Esophagus muscularis mucosa (tissue), 4 donors: ENCODE measurements around the gene STXBP6. TPM values are rescaled to one million over a fixed set of nuclear protein-coding genes. Genes with fewer than 3 reads are reported as not detected.

ENCODE experiments used
- DNase-seq: peaks from one replicate; pipeline ENCODE4 v3.0.0-alpha.2; 2017; ENCODE audit errors: extremely low spot score
- H3K27ac ChIP-seq, 4 donors: fragments of 200-600 bp; sonication (generic); replicated peaks in 1 of 4; 1 replicate in 3 of 4; 2 replicates in 1 of 4; pipeline ENCODE4 v1.5.1; 2016 to 2019; ENCODE audit warnings: mild to moderate bottlenecking in 1 of 4
- H3K27me3 ChIP-seq, 4 donors: fragments of 200-600 bp; sonication (generic); one replicate each; pipeline versions ENCODE4 v1.5.1 to v1.6.0; 2016 to 2019
- H3K36me3 ChIP-seq, 4 donors: fragments of 200-600 bp; sonication (generic); one replicate each; pipeline ENCODE4 v1.5.1; 2016 to 2019
- H3K4me1 ChIP-seq, 4 donors: fragments of 200-600 bp; sonication (generic); one replicate each; pipeline ENCODE4 v1.5.1; 2016 to 2019
- H3K4me3 ChIP-seq, 4 donors: fragments of 200-600 bp; sonication (generic); 1 replicate in 2 of 4; 2 replicates in 2 of 4; pipeline ENCODE4 v1.5.1; 2016 to 2019; ENCODE audit warnings: mild to moderate bottlenecking in 4 of 4, moderate library complexity in 1 of 4
- H3K9me3 ChIP-seq, 4 donors: fragments of 200-600 bp; sonication (generic); 1 replicate in 3 of 4; 2 replicates in 1 of 4; pipeline ENCODE4 v1.5.1; 2016 to 2019
- EP300 ChIP-seq: sonication (generic); formaldehyde crosslinking; IDR thresholded peaks from one replicate; pipeline ENCODE4 v1.6.1; 2017; ENCODE audit warnings: antibody characterized with exemption
- POLR2A ChIP-seq: fragments of 450-650 bp; IDR thresholded peaks from one replicate; pipeline ENCODE4 v1.6.1; 2017; ENCODE audit warnings: antibody characterized with exemption, moderate library complexity, mild to moderate bottlenecking, low read depth
- POLR2AphosphoS5 ChIP-seq, 2 donors: sonication (generic); formaldehyde crosslinking; IDR thresholded peaks; one replicate each; pipeline ENCODE4 v1.6.1; 2017; ENCODE audit warnings: antibody characterized with exemption in 2 of 2
- WGBS: methylation state at CpG from one replicate; pipeline ENCODE4 v1.1.5; 2018; 5-methylcytosine and 5-hydroxymethylcytosine counted together
- intact Hi-C: fragments of 100-400 bp; cut with DNase I; formaldehyde crosslinking; loops from one replicate; pipeline ENCODE4 v1.15.1; 2023
- total RNA-seq, 4 donors: library from RNA; depleted of rRNA; stranded (reverse); fragments of >200 nt; gene quantifications; one replicate each; pipeline versions ENCODE4 v1.1.0 to v1.2.1, GENCODE V29; 2016
- TF ChIP-seq, protein P1 (sequence below), 3 experiments: fragments of 200-600 bp in 2 of 3; fragments of 450-650 bp in 1 of 3; sonication (generic) in 2 of 3; IDR thresholded peaks; one replicate each; pipeline ENCODE4 v1.5.1; 2017 to 2019; ENCODE audit warnings: antibody characterized with exemption in 3 of 3, mild to moderate bottlenecking in 2 of 3, moderate library complexity in 1 of 3

Gene STXBP6
- total RNA-seq, 4 donors from 2014 or later = 36.9 to 60.4 (median 52.1) TPM

DNA sequence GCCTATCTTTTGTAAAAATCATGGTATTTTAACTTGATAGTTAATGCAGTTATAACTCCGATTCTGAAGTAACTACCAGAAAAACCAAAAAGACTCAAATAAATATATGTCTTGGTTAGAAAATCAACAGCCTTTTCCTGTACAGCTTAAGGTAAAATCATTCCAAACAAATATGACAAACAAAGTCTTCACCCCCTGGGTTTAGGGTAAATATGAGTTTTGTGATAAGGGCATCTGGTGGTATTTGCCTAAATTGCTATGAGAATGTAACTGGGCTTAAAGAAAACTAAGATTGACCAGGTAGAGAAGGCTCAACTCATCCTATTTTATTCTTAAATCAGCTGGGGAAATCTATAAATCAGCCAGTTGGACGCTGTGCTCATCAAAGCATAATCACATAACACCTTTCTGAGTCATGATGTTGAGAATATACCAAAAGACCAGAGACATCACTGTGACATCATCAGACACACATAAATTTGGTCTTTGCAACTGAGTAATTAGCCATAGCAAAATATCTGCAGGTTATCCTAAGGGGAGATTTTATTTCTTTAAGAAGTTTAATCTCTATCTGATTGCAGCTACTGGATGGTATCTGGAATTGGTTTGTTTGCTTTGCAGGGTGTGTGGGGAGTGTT, 133.9 kb downstream of the STXBP6 start:
- no peak overlapping the region for H3K4me3 ChIP-seq
- 80% methylated on average over 2 of the region's 2 CpGs for WGBS
- peaks cover 26 to 58% (median 43%) of the 10 kb centered on the region in 4 donors for H3K4me1 ChIP-seq
- intact Hi-C loops = no loop called here
- TF ChIP-seq POLR2A (no peak), POLR2AphosphoS5 (IDR thresholded peaks at IDR 0.05) (no peak), EP300 (no peak)
- TF ChIP-seq, protein P1, sequence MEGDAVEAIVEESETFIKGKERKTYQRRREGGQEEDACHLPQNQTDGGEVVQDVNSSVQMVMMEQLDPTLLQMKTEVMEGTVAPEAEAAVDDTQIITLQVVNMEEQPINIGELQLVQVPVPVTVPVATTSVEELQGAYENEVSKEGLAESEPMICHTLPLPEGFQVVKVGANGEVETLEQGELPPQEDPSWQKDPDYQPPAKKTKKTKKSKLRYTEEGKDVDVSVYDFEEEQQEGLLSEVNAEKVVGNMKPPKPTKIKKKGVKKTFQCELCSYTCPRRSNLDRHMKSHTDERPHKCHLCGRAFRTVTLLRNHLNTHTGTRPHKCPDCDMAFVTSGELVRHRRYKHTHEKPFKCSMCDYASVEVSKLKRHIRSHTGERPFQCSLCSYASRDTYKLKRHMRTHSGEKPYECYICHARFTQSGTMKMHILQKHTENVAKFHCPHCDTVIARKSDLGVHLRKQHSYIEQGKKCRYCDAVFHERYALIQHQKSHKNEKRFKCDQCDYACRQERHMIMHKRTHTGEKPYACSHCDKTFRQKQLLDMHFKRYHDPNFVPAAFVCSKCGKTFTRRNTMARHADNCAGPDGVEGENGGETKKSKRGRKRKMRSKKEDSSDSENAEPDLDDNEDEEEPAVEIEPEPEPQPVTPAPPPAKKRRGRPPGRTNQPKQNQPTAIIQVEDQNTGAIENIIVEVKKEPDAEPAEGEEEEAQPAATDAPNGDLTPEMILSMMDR (IDR thresholded peaks at IDR 0.05) = no peak
- no peaks in the 10 kb centered on the region for H3K36me3 ChIP-seq
- no peaks in the 10 kb centered on the region for H3K9me3 ChIP-seq
- no peak overlapping the region for H3K27ac ChIP-seq
- DNase-seq = no peak
- H3K27me3 ChIP-seq = no peaks in the 10 kb centered on the region

DNA sequence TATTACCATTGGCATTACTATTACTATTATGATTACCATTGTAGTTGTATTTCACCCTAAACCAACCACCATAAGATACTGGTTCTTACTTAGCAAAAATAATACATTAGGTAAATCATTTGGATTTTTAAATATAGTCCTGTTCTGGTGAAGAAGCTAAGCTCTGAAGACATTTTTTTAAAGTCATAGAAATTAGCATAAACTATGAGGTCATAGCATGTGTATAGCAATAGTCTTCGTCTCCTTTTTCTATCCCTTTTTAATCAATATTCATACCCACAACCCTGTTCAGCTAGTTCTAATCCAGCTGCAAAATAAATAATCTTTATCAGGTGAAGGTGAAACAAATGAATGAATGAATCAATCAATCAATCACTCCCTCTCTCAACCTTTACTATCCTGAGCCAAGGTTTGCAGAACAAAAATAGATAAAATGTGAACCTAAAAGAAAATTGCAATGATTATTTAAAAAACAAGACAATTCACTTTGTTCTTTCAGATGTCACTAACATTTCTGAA, 134.5 kb downstream of the STXBP6 start:
- WGBS = 78% methylated on average over 1 of the region's 1 CpG
- peaks cover 30 to 64% (median 45%) of the 10 kb centered on the region in 4 donors for H3K4me1 ChIP-seq
- TF ChIP-seq, protein P1 (IDR thresholded peaks at IDR 0.05) = no peak
- TF ChIP-seq POLR2AphosphoS5 (IDR thresholded peaks at IDR 0.05) (no peak), EP300 (no peak), POLR2A (no peak)
- intact Hi-C loops = no loop called here
- no peaks in the 10 kb centered on the region for H3K27me3 ChIP-seq
- H3K4me3 ChIP-seq = no peak overlapping the region
- no peaks in the 10 kb centered on the region for H3K9me3 ChIP-seq
- DNase-seq = no peak
- H3K27ac ChIP-seq = no peak overlapping the region
- H3K36me3 ChIP-seq = no peaks in the 10 kb centered on the region

DNA sequence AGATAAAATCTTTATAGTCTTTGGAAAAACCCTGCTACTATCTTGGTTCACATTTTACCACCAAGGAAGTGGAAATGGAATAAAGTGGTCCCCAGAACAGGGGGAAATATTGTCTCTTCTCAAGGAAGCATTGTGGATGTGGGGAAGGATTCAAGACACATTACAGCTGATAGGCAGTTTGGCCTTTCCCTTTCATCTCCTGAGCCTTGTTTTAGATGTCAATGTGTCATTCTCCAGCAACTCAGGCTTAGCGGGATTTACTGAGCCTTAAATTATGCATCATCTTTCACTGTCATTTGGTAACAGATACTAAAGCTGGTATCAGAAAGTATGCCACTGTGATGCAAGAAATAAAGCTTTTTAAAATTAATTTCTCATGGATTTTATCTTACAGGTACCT, 136.2 kb downstream of the STXBP6 start:
- 53% methylated on average over 1 of the region's 1 CpG for WGBS
- TF ChIP-seq EP300 = no peak
- no peak for TF ChIP-seq POLR2A
- TF ChIP-seq, protein P1 (IDR thresholded peaks at IDR 0.05) = no peak
- no peak for TF ChIP-seq POLR2AphosphoS5 (IDR thresholded peaks at IDR 0.05)
- intact Hi-C loops = no loop called here
- Histone ChIP-seq H3K4me3 (no peak overlapping the region), H3K27me3 (no peaks in the 10 kb centered on the region), H3K36me3 (no peaks in the 10 kb centered on the region), H3K9me3 (no peaks in the 10 kb centered on the region), H3K4me1 (peaks cover 27 to 69% (median 40%) of the 10 kb centered on the region in 4 donors), H3K27ac (no peak overlapping the region)
- DNase-seq = no peak

DNA sequence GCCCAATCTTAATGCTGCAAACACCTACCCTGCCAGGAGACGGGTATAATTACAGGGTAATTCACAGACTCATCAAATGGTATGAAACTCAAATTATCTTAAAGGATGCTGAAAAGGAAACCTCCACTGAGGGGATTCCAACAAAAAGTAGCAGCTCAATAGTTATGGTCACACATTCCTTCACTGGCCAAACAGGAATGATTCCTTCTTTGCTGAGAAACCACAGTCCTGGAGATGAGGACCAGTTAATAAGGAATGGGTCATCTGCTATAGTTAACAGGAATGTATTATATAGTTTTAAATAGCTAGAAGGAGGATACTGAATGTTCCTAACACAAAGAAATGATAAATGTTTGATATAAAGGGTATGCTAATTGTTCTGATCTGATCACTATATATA, 136.9 kb downstream of the STXBP6 start:
- intact Hi-C loops = no loop called here
- no peak for DNase-seq
- no peaks in the 10 kb centered on the region for H3K27me3 ChIP-seq
- peaks cover 28 to 72% (median 38%) of the 10 kb centered on the region in 4 donors for H3K4me1 ChIP-seq
- no peak for TF ChIP-seq POLR2A
- TF ChIP-seq POLR2AphosphoS5 (IDR thresholded peaks at IDR 0.05) = no peak
- no peak for TF ChIP-seq EP300
- TF ChIP-seq, protein P1 (IDR thresholded peaks at IDR 0.05) = no peak
- H3K4me3 ChIP-seq = no peak overlapping the region
- no peaks in the 10 kb centered on the region for H3K36me3 ChIP-seq
- no peak overlapping the region for H3K27ac ChIP-seq
- 88% methylated on average over 1 of the region's 1 CpG for WGBS
- H3K9me3 ChIP-seq = no peaks in the 10 kb centered on the region
